ENCODE measurements around the gene BCL2L15. TPM values are rescaled to one million over a fixed set of nuclear protein-coding genes. Genes with fewer than 3 reads are reported as not detected.

The BCL2L15 gene
- total RNA-seq, 1 donor: under 0.01 TPM

DNA sequence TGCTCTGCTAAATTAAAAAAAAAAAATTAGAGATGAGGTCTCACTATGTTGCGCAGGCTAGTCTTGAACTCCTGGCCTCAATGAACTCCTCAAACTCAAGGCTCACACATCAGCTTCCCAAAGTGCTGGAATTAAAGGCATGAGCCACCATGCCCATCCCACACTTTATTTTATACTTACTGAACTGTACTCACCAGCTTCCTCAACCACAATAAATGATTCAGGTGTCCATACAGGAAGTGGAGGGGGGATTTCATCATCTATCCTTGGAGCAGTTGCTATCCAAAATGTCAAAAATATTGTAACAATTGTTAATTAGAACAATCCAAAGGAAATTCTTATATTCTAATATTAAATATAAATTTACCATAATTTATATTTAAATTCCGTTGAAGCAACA lies 52.7 kb downstream of the BCL2L15 start:
- DNase-seq (ENCODE audit: low read depth): no peak
- TF ChIP-seq, protein P1, sequence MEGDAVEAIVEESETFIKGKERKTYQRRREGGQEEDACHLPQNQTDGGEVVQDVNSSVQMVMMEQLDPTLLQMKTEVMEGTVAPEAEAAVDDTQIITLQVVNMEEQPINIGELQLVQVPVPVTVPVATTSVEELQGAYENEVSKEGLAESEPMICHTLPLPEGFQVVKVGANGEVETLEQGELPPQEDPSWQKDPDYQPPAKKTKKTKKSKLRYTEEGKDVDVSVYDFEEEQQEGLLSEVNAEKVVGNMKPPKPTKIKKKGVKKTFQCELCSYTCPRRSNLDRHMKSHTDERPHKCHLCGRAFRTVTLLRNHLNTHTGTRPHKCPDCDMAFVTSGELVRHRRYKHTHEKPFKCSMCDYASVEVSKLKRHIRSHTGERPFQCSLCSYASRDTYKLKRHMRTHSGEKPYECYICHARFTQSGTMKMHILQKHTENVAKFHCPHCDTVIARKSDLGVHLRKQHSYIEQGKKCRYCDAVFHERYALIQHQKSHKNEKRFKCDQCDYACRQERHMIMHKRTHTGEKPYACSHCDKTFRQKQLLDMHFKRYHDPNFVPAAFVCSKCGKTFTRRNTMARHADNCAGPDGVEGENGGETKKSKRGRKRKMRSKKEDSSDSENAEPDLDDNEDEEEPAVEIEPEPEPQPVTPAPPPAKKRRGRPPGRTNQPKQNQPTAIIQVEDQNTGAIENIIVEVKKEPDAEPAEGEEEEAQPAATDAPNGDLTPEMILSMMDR (IDR thresholded peaks at IDR 0.05; ENCODE audit: insufficient read depth, low read depth, low read length): no peak
- no peak overlapping the region for H3K4me3 ChIP-seq (ENCODE audit: low read depth, low read length)

Other genes starting within 250 kb of the BCL2L15 start
- gene PHTF1, start 128.1 kb downstream of the BCL2L15 start, total RNA-seq: 36.4 and 47.5 TPM in 2 replicates
- gene RSBN1, start 75.1 kb downstream of the BCL2L15 start, total RNA-seq: 11.0 and 12.1 TPM in 2 replicates
- 0.32 and 0.86 TPM in 2 replicates for gene PTPN22, start 15.9 kb downstream of the BCL2L15 start, total RNA-seq
- gene AP4B1, start 17.2 kb upstream of the BCL2L15 start, total RNA-seq: 12.9 and 19.4 TPM in 2 replicates
- gene DCLRE1B, start 17.7 kb upstream of the BCL2L15 start, total RNA-seq: 4.2 and 4.7 TPM in 2 replicates
- 17.4 and 32.4 TPM in 2 replicates for gene HIPK1, start 41.7 kb upstream of the BCL2L15 start, total RNA-seq
- gene OLFML3, start 91.9 kb upstream of the BCL2L15 start, total RNA-seq: 107 and 134 TPM in 2 replicates

All from fibroblast of villous mesenchyme (primary cell).